ENCODE data around the gene RUNX1.

Gene RUNX1

DNA sequence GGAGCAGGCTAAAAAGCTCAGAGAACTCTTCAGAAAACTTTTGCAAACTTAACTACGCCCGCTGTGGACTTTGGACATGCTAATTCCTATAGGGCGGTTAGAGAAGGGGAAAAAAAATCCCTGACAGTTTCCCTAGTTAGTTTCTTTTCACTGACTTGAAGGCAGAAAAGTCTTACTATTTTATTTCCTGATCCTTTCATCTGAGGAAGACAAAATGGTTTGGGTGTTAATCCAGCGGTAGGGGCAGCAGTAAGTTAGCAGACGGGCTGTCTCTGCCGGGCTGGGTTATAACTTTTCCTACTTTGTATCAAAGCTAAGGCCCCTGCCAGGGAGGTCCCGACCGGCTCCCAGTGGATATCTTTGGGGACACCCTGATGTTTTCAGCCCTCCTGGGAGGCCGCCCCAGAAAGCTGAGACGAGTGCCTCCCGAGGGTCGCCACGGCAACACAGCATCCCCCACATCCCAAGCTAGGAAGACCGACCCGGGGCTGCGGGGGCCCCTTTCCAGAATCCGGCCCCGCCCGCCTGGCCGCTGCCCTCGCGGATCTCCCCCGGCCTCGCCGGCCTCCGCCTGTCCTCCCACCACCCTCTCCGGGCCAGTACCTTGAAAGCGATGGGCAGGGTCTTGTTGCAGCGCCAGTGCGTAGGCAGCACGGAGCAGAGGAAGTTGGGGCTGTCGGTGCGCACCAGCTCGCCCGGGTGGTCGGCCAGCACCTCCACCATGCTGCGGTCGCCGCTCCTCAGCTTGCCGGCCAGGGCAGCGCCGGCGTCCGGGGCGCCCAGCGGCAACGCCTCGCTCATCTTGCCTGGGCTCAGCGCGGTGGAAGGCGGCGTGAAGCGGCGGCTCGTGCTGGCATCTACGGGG lies 162.6 kb downstream of the RUNX1 start:
- peak overlapping the region; percentile 42 for H2BK12ac ChIP-seq (ENCODE audit: low read length)
- H4K91ac ChIP-seq (ENCODE audit: low read depth, low read length): peak overlapping the region; percentile 96
- H3K18ac ChIP-seq (ENCODE audit: low read length): peak overlapping the region; percentile 99
- H3K4me2 ChIP-seq (ENCODE audit: low read length): peak overlapping the region; percentile 82
- peak overlapping the region; percentile 96 for H2BK120ac ChIP-seq (ENCODE audit: insufficient read depth, low read length, poor library complexity)
- H3K4ac ChIP-seq (ENCODE audit: low read depth, low read length): peak overlapping the region; percentile 100
- peak overlapping the region; percentile 26 for H3K27ac ChIP-seq (ENCODE audit: low read depth, low read length)
- H4K8ac ChIP-seq (ENCODE audit: low read depth, low read length): peak overlapping the region; percentile 90
- peak in 1 of 2 donors; percentile 47 for DNase-seq
- H2AFZ ChIP-seq (ENCODE audit: insufficient read depth, low read length, poor library complexity): peak overlapping the region; percentile 98
- no CpG with 5 or more reads among the region's 56 CpGs for WGBS (ENCODE audit: extremely low coverage, insufficient coverage, insufficient read length)
- H3K79me1 ChIP-seq (ENCODE audit: low read length): peaks cover 38% of the 10 kb centered on the region
- peak overlapping the region; percentile 77 for H4K12ac ChIP-seq (ENCODE audit: low read depth, low read length)
- H3K9ac ChIP-seq (ENCODE audit: low read length): peak overlapping the region; percentile 98
- H3K4me3 ChIP-seq (ENCODE audit: low read depth, low read length): peak overlapping the region; percentile 100
- H3K4me1 ChIP-seq (ENCODE audit: control insufficient read depth in 1 of 2, insufficient read depth in 2 of 2, low read length in 2 of 2): peaks cover 4 to 11% of the 10 kb centered on the region in 2 experiments
- peaks cover 9% of the 10 kb centered on the region for H3K27me3 ChIP-seq (ENCODE audit: insufficient read depth, low read length)
- H3K79me2 ChIP-seq (ENCODE audit: control insufficient read depth, insufficient read depth, low read length, poor library complexity): peaks cover 22% of the 10 kb centered on the region
- H3K36me3 ChIP-seq (ENCODE audit: control insufficient read depth in 1 of 2, insufficient read depth in 2 of 2, low read length in 2 of 2): peaks cover 0 to 4% of the 10 kb centered on the region in 2 experiments
- peak overlapping the region; percentile 76 for H2BK5ac ChIP-seq (ENCODE audit: low read depth, low read length, poor library complexity)
- H3K23ac ChIP-seq (ENCODE audit: low read length): peak overlapping the region; percentile 78
- peaks cover 3% of the 10 kb centered on the region for H3K9me3 ChIP-seq (ENCODE audit: insufficient read depth, low read depth, low read length)
- peak overlapping the region; percentile 94 for H2AK5ac ChIP-seq (ENCODE audit: low read length)
- H3K14ac ChIP-seq (ENCODE audit: low read length): peak overlapping the region; percentile 100

DNA sequence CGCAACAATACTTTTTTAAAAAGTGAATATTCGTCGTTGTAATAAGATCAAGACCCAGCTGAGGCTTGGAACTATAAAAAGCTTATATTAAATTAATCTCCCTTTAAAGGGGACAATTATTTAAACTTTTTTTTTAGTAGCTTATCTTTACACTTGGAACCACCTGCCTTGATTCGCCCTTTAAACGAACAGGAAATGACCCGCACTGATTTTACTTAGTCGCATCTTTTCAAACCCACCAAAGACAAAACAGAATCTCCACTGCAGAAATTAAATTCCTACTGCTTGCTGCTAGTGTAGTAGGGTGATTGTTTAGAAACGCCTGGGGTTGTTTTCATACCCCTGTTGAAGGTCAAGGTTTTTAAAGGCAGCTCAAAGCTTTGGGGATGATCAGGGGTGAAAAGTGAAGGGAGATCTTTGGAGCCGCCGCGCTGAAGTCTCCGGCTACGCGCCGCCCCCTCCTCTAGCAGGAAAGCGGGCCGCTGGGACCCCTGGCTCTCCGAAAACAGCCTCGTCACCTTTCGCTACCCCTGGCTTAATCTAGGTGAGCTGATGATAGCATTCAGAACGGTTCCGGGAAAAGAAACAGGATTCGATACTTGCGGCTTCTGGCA lies 163.4 kb downstream of the RUNX1 start:
- Histone ChIP-seq H3K36me3 (ENCODE audit: control insufficient read depth in 1 of 2, insufficient read depth in 2 of 2, low read length in 2 of 2) (peaks cover 0 to 4% of the 10 kb centered on the region in 2 experiments), H3K4ac (ENCODE audit: low read depth, low read length) (peak overlapping the region; percentile 63), H2BK5ac (ENCODE audit: low read depth, low read length, poor library complexity) (peak overlapping the region; percentile 65), H3K9ac (ENCODE audit: low read length) (peak overlapping the region; percentile 98), H4K8ac (ENCODE audit: low read depth, low read length) (peak overlapping the region; percentile 74), H2AFZ (ENCODE audit: insufficient read depth, low read length, poor library complexity) (no peak overlapping the region), H3K9me3 (ENCODE audit: insufficient read depth, low read depth, low read length) (peaks cover 3% of the 10 kb centered on the region), H3K27me3 (ENCODE audit: insufficient read depth, low read length) (peaks cover 2% of the 10 kb centered on the region), H3K4me2 (ENCODE audit: low read length) (peak overlapping the region; percentile 82), H3K23ac (ENCODE audit: low read length) (no peak overlapping the region), H3K14ac (ENCODE audit: low read length) (peak overlapping the region; percentile 65), H3K79me2 (ENCODE audit: control insufficient read depth, insufficient read depth, low read length, poor library complexity) (peaks cover 19% of the 10 kb centered on the region), H3K18ac (ENCODE audit: low read length) (peak overlapping the region; percentile 78), H4K91ac (ENCODE audit: low read depth, low read length) (peak overlapping the region; percentile 30), H3K4me3 (ENCODE audit: low read depth, low read length) (peak overlapping the region; percentile 100), H3K27ac (ENCODE audit: low read depth, low read length) (peak overlapping the region; percentile 26), H2BK120ac (ENCODE audit: insufficient read depth, low read length, poor library complexity) (no peak overlapping the region), H3K4me1 (ENCODE audit: control insufficient read depth in 1 of 2, insufficient read depth in 2 of 2, low read length in 2 of 2) (peaks cover 2 to 4% of the 10 kb centered on the region in 2 experiments), H4K12ac (ENCODE audit: low read depth, low read length) (no peak overlapping the region), H3K79me1 (ENCODE audit: low read length) (peaks cover 34% of the 10 kb centered on the region), H2BK12ac (ENCODE audit: low read length) (no peak overlapping the region), H2AK5ac (ENCODE audit: low read length) (no peak overlapping the region)
- DNase-seq: peak in 1 of 2 donors; percentile 22
- WGBS (ENCODE audit: extremely low coverage, insufficient coverage, insufficient read length): no CpG with 5 or more reads among the region's 24 CpGs

DNA sequence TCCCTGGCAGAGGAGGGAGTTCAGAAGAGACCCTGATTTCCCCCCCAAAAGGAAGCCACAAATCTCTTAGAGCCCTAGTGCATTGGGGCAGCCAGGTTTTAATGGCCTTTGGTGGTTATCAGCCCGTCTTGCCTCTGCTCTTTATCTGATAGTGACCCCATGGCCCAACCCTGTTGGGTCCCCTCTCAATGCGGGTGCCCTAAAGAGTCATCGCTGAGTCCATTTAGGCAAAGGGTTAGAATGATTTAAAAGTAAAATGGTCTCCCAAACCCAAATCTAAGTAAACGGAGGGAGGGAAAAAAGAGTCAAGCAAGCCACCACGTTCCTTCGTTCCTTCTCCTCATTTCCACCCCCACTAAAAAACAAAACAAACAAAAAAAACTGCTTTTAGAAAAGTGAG lies 164.0 kb downstream of the RUNX1 start:
- Histone ChIP-seq H3K27ac (ENCODE audit: low read depth, low read length) (no peak overlapping the region), H3K4me2 (ENCODE audit: low read length) (peak overlapping the region; percentile 85), H3K79me1 (ENCODE audit: low read length) (peaks cover 30% of the 10 kb centered on the region), H3K36me3 (ENCODE audit: control insufficient read depth in 1 of 2, insufficient read depth in 2 of 2, low read length in 2 of 2) (peaks cover 2 to 6% of the 10 kb centered on the region in 2 experiments), H2AFZ (ENCODE audit: insufficient read depth, low read length, poor library complexity) (no peak overlapping the region), H2BK5ac (ENCODE audit: low read depth, low read length, poor library complexity) (no peak overlapping the region), H3K14ac (ENCODE audit: low read length) (no peak overlapping the region), H4K12ac (ENCODE audit: low read depth, low read length) (no peak overlapping the region), H3K9me3 (ENCODE audit: insufficient read depth, low read depth, low read length) (peaks cover 3% of the 10 kb centered on the region), H2AK5ac (ENCODE audit: low read length) (no peak overlapping the region), H3K9ac (ENCODE audit: low read length) (peak overlapping the region; percentile 53), H3K4me1 (ENCODE audit: control insufficient read depth in 1 of 2, insufficient read depth in 2 of 2, low read length in 2 of 2) (no peaks in the 10 kb centered on the region), H3K4me3 (ENCODE audit: low read depth, low read length) (peak overlapping the region; percentile 68), H3K79me2 (ENCODE audit: control insufficient read depth, insufficient read depth, low read length, poor library complexity) (peaks cover 18% of the 10 kb centered on the region), H4K91ac (ENCODE audit: low read depth, low read length) (no peak overlapping the region), H3K27me3 (ENCODE audit: insufficient read depth, low read length) (no peaks in the 10 kb centered on the region), H2BK12ac (ENCODE audit: low read length) (no peak overlapping the region), H3K18ac (ENCODE audit: low read length) (no peak overlapping the region), H3K23ac (ENCODE audit: low read length) (no peak overlapping the region), H4K8ac (ENCODE audit: low read depth, low read length) (no peak overlapping the region), H2BK120ac (ENCODE audit: insufficient read depth, low read length, poor library complexity) (no peak overlapping the region), H3K4ac (ENCODE audit: low read depth, low read length) (peak overlapping the region; percentile 90)
- DNase-seq: peak in 1 of 2 donors; percentile 39
- WGBS (ENCODE audit: extremely low coverage, insufficient coverage, insufficient read length): no CpG with 5 or more reads among the region's 6 CpGs

DNA sequence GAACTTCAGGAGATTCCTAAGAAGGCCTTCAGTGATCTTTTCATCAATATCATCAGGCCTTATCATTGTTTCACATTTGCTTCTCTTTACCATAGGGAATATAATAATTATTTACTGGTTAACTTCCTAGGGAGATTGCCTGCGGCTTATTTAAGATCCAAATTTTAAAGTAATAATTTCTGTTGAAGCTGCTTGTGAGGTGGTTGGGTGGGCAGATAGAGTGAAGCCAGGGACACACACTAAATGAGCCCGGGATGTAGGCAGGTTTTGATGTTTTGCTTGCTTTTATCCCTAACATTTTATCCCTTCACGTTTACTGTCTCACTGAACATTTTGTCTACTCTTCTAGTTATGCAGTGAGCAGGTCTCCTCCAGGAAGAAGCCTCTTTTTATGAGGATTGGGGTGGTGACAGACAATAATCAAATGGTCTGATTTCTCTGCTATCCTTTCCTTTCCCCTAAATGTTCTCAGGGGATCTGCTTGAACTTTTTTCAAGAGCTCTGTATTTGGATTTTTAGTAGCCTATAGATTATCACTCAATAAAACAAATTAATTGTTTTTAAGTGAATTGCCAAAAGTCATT lies 164.7 kb downstream of the RUNX1 start:
- peak overlapping the region; percentile 61 for H3K4me2 ChIP-seq (ENCODE audit: low read length)
- H3K27me3 ChIP-seq (ENCODE audit: insufficient read depth, low read length): no peaks in the 10 kb centered on the region
- H3K14ac ChIP-seq (ENCODE audit: low read length): no peak overlapping the region
- H3K79me2 ChIP-seq (ENCODE audit: control insufficient read depth, insufficient read depth, low read length, poor library complexity): peaks cover 15% of the 10 kb centered on the region
- no peak overlapping the region for H3K4me3 ChIP-seq (ENCODE audit: low read depth, low read length)
- DNase-seq: no peak
- H3K23ac ChIP-seq (ENCODE audit: low read length): no peak overlapping the region
- peaks cover 3% of the 10 kb centered on the region for H3K9me3 ChIP-seq (ENCODE audit: insufficient read depth, low read depth, low read length)
- no peak overlapping the region for H4K12ac ChIP-seq (ENCODE audit: low read depth, low read length)
- no peak overlapping the region for H2BK120ac ChIP-seq (ENCODE audit: insufficient read depth, low read length, poor library complexity)
- H3K18ac ChIP-seq (ENCODE audit: low read length): no peak overlapping the region
- no peak overlapping the region for H3K9ac ChIP-seq (ENCODE audit: low read length)
- H3K4ac ChIP-seq (ENCODE audit: low read depth, low read length): no peak overlapping the region
- H2AFZ ChIP-seq (ENCODE audit: insufficient read depth, low read length, poor library complexity): no peak overlapping the region
- H2BK5ac ChIP-seq (ENCODE audit: low read depth, low read length, poor library complexity): no peak overlapping the region
- WGBS (ENCODE audit: extremely low coverage, insufficient coverage, insufficient read length): no CpG with 5 or more reads among the region's 3 CpGs
- no peak overlapping the region for H2AK5ac ChIP-seq (ENCODE audit: low read length)
- H2BK12ac ChIP-seq (ENCODE audit: low read length): no peak overlapping the region
- H4K8ac ChIP-seq (ENCODE audit: low read depth, low read length): no peak overlapping the region
- H4K91ac ChIP-seq (ENCODE audit: low read depth, low read length): no peak overlapping the region
- peaks cover 24% of the 10 kb centered on the region for H3K79me1 ChIP-seq (ENCODE audit: low read length)
- H3K36me3 ChIP-seq (ENCODE audit: control insufficient read depth in 1 of 2, insufficient read depth in 2 of 2, low read length in 2 of 2): peaks cover 2 to 6% of the 10 kb centered on the region in 2 experiments
- H3K27ac ChIP-seq (ENCODE audit: low read depth, low read length): no peak overlapping the region
- no peaks in the 10 kb centered on the region for H3K4me1 ChIP-seq (ENCODE audit: control insufficient read depth in 1 of 2, insufficient read depth in 2 of 2, low read length in 2 of 2)
